ENCODE results near the gene AIF1.

AIF1 gene

DNA sequence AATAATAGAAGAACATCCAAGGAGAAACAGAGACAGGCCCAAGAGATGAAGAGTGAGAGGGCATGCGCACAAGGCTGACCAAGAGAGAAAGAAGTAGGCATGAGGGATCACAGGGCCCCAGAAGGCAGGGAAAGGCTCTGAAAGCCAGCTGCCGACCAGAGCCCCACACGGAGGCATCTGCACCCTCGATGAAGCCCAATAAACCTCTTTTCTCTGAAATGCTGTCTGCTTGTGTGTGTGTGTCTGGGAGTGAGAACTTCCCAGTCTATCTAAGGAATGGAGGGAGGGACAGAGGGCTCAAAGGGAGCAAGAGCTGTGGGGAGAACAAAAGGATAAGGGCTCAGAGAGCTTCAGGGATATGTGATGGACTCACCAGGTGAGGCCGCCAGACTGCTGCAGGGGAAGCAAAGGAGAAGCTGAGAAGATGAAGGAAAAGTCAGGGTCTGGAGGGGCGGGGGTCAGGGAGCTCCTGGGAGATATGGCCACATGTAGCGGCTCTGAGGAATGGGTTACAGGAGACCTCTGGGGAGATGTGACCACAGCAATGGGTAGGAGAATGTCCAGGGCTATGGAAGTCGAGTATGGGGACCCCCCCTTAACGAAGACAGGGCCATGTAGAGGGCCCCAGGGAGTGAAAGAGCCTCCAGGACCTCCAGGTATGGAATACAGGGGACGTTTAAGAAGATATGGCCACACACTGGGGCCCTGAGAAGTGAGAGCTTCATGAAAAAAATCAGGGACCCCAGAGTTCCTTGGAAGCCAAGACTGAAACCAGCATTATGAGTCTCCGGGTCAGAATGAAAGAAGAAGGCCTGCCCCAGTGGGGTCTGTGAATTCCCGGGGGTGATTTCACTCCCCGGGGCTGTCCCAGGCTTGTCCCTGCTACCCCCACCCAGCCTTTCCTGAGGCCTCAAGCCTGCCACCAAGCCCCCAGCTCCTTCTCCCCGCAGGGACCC lies 40.6 kb upstream of the AIF1 start:
- Histone ChIP-seq H3K4ac (ENCODE audit: low read length) (no peak overlapping the region), H3K9ac (ENCODE audit: low read depth, low read length, poor library complexity) (no peak overlapping the region), H3K4me2 (ENCODE audit: insufficient read depth, low read length, poor library complexity, severe bottlenecking) (no peak overlapping the region), H3K4me3 (ENCODE audit: low read length in 2 of 2) (no peak overlapping the region), H3K18ac (ENCODE audit: low read length) (no peak overlapping the region), H3K9me3 (replicated peaks in 1 of 2; ENCODE audit: control insufficient read depth in 2 of 2, insufficient read depth in 1 of 2, low read depth in 1 of 2, low read length in 2 of 2) (no peaks in the 10 kb centered on the region), H3K27ac (replicated peaks; ENCODE audit: low read length) (no peak overlapping the region), H3K14ac (ENCODE audit: low read length) (no peak overlapping the region), H3K36me3 (replicated peaks in 1 of 2; ENCODE audit: control insufficient read depth in 2 of 2, insufficient read depth in 2 of 2, low read length in 2 of 2) (no peaks in the 10 kb centered on the region), H2AK5ac (ENCODE audit: low read depth, low read length) (peak overlapping the region; percentile 19), H3K23ac (ENCODE audit: low read depth, low read length, poor library complexity) (no peak overlapping the region), H3K4me1 (ENCODE audit: control insufficient read depth in 2 of 2, insufficient read depth in 1 of 2, low read depth in 1 of 2, low read length in 2 of 2) (peaks cover 0 to 2% of the 10 kb centered on the region in 2 donors), H2BK12ac (ENCODE audit: low read length) (no peak overlapping the region), H2BK5ac (ENCODE audit: low read length) (no peak overlapping the region), H4K8ac (ENCODE audit: low read depth, low read length) (no peak overlapping the region), H2AFZ (ENCODE audit: low read length) (no peak overlapping the region), H4K91ac (ENCODE audit: low read depth, low read length, poor library complexity) (no peak overlapping the region), H2BK120ac (ENCODE audit: low read depth, low read length) (no peak overlapping the region), H3K79me1 (ENCODE audit: low read depth, low read length) (no peaks in the 10 kb centered on the region), H2BK15ac (ENCODE audit: low read length) (no peak overlapping the region), H3K27me3 (ENCODE audit: control insufficient read depth in 3 of 3, insufficient read depth in 3 of 3, low read depth in 1 of 3, low read length in 3 of 3) (peaks cover 0 to 40% (median 0%) of the 10 kb centered on the region in 3 experiments)
- WGBS, 2 donors (ENCODE audit: extremely low coverage in 2 of 2, insufficient read length in 2 of 2, insufficient replicate concordance in 1 of 2) = no CpG with 5 or more reads among the region's 14 CpGs
- DNase-seq (ENCODE audit: low spot score) = no peak

DNA sequence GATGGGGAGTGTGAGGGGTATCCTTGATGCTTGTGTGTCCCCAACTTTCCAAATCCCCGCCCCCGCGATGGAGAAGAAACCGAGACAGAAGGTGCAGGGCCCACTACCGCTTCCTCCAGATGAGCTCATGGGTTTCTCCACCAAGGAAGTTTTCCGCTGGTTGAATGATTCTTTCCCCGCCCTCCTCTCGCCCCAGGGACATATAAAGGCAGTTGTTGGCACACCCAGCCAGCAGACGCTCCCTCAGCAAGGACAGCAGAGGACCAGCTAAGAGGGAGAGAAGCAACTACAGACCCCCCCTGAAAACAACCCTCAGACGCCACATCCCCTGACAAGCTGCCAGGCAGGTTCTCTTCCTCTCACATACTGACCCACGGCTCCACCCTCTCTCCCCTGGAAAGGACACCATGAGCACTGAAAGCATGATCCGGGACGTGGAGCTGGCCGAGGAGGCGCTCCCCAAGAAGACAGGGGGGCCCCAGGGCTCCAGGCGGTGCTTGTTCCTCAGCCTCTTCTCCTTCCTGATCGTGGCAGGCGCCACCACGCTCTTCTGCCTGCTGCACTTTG lies 39.6 kb upstream of the AIF1 start, which contains the start of gene TNF:
TNF (plus strand) TSS at position 231 of the 567 bp plus-strand sequence; CDS start at position 408, 177 bp downstream.
- Histone ChIP-seq H2BK120ac (ENCODE audit: low read depth, low read length) (no peak within 1 kb of the TSS), H3K27me3 (ENCODE audit: control insufficient read depth in 3 of 3, insufficient read depth in 3 of 3, low read depth in 1 of 3, low read length in 3 of 3) (peaks cover 0 to 50% (median under 1%) of the 10 kb centered on the region in 3 experiments), H3K18ac (ENCODE audit: low read length) (no peak within 1 kb of the TSS), H3K23ac (ENCODE audit: low read depth, low read length, poor library complexity) (no peak within 1 kb of the TSS), H3K27ac (replicated peaks; ENCODE audit: low read length) (no peak within 1 kb of the TSS), H3K4me2 (ENCODE audit: insufficient read depth, low read length, poor library complexity, severe bottlenecking) (no peak within 1 kb of the TSS), H3K9me3 (replicated peaks in 1 of 2; ENCODE audit: control insufficient read depth in 2 of 2, insufficient read depth in 1 of 2, low read depth in 1 of 2, low read length in 2 of 2) (no peaks in the 10 kb centered on the region), H4K91ac (ENCODE audit: low read depth, low read length, poor library complexity) (no peak within 1 kb of the TSS), H3K36me3 (replicated peaks in 1 of 2; ENCODE audit: control insufficient read depth in 2 of 2, insufficient read depth in 2 of 2, low read length in 2 of 2) (no peaks in the 10 kb centered on the region), H3K4me3 (ENCODE audit: low read length in 2 of 2) (no peak within 1 kb of the TSS), H2BK5ac (ENCODE audit: low read length) (no peak within 1 kb of the TSS), H2AK5ac (ENCODE audit: low read depth, low read length) (peak within 1 kb of the TSS; percentile 19), H3K14ac (ENCODE audit: low read length) (no peak within 1 kb of the TSS), H3K4ac (ENCODE audit: low read length) (no peak within 1 kb of the TSS), H2BK12ac (ENCODE audit: low read length) (no peak within 1 kb of the TSS), H3K4me1 (ENCODE audit: control insufficient read depth in 2 of 2, insufficient read depth in 1 of 2, low read depth in 1 of 2, low read length in 2 of 2) (peaks cover 0 to 4% of the 10 kb centered on the region in 2 donors), H2BK15ac (ENCODE audit: low read length) (no peak within 1 kb of the TSS), H4K8ac (ENCODE audit: low read depth, low read length) (no peak within 1 kb of the TSS), H2AFZ (ENCODE audit: low read length) (no peak within 1 kb of the TSS), H3K9ac (ENCODE audit: low read depth, low read length, poor library complexity) (no peak within 1 kb of the TSS), H3K79me1 (ENCODE audit: low read depth, low read length) (no peaks in the 10 kb centered on the region)
- DNase-seq (ENCODE audit: low spot score) = no peak
- WGBS, 2 donors (ENCODE audit: extremely low coverage in 2 of 2, insufficient read length in 2 of 2, insufficient replicate concordance in 1 of 2) = no CpG with 5 or more reads among the region's 19 CpGs

DNA sequence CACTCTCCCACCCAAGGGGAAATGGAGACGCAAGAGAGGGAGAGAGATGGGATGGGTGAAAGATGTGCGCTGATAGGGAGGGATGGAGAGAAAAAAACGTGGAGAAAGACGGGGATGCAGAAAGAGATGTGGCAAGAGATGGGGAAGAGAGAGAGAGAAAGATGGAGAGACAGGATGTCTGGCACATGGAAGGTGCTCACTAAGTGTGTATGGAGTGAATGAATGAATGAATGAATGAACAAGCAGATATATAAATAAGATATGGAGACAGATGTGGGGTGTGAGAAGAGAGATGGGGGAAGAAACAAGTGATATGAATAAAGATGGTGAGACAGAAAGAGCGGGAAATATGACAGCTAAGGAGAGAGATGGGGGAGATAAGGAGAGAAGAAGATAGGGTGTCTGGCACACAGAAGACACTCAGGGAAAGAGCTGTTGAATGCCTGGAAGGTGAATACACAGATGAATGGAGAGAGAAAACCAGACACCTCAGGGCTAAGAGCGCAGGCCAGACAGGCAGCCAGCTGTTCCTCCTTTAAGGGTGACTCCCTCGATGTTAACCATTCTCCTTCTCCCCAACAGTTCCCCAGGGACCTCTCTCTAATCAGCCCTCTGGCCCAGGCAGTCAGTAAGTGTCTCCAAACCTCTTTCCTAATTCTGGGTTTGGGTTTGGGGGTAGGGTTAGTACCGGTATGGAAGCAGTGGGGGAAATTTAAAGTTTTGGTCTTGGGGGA lies 38.9 kb upstream of the AIF1 start:
- H3K9ac ChIP-seq (ENCODE audit: low read depth, low read length, poor library complexity) = no peak overlapping the region
- no peak overlapping the region for H2BK12ac ChIP-seq (ENCODE audit: low read length)
- no peak overlapping the region for H3K4me2 ChIP-seq (ENCODE audit: insufficient read depth, low read length, poor library complexity, severe bottlenecking)
- no peaks in the 10 kb centered on the region for H3K79me1 ChIP-seq (ENCODE audit: low read depth, low read length)
- H2AFZ ChIP-seq (ENCODE audit: low read length) = no peak overlapping the region
- H2BK120ac ChIP-seq (ENCODE audit: low read depth, low read length) = no peak overlapping the region
- H4K8ac ChIP-seq (ENCODE audit: low read depth, low read length) = no peak overlapping the region
- H4K91ac ChIP-seq (ENCODE audit: low read depth, low read length, poor library complexity) = no peak overlapping the region
- H2BK5ac ChIP-seq (ENCODE audit: low read length) = no peak overlapping the region
- H3K4me3 ChIP-seq (ENCODE audit: low read length in 2 of 2) = no peak overlapping the region
- DNase-seq (ENCODE audit: low spot score) = no peak
- H2AK5ac ChIP-seq (ENCODE audit: low read depth, low read length) = no peak overlapping the region
- H3K23ac ChIP-seq (ENCODE audit: low read depth, low read length, poor library complexity) = no peak overlapping the region
- no peak overlapping the region for H3K4ac ChIP-seq (ENCODE audit: low read length)
- H3K27ac ChIP-seq (replicated peaks; ENCODE audit: low read length) = no peak overlapping the region
- 100% methylated on average over 5 of the region's 8 CpGs; no CpG with 5 or more reads in 1 of the 2 donors for WGBS, 2 donors (ENCODE audit: extremely low coverage in 2 of 2, insufficient read length in 2 of 2, insufficient replicate concordance in 1 of 2)
- no peaks in the 10 kb centered on the region for H3K9me3 ChIP-seq (replicated peaks in 1 of 2; ENCODE audit: control insufficient read depth in 2 of 2, insufficient read depth in 1 of 2, low read depth in 1 of 2, low read length in 2 of 2)
- H3K36me3 ChIP-seq (replicated peaks in 1 of 2; ENCODE audit: control insufficient read depth in 2 of 2, insufficient read depth in 2 of 2, low read length in 2 of 2) = no peaks in the 10 kb centered on the region
- no peak overlapping the region for H3K18ac ChIP-seq (ENCODE audit: low read length)
- H2BK15ac ChIP-seq (ENCODE audit: low read length) = no peak overlapping the region
- H3K14ac ChIP-seq (ENCODE audit: low read length) = no peak overlapping the region
- H3K27me3 ChIP-seq (ENCODE audit: control insufficient read depth in 3 of 3, insufficient read depth in 3 of 3, low read depth in 1 of 3, low read length in 3 of 3) = peaks cover 0 to 52% (median 3%) of the 10 kb centered on the region in 3 experiments
- H3K4me1 ChIP-seq (ENCODE audit: control insufficient read depth in 2 of 2, insufficient read depth in 1 of 2, low read depth in 1 of 2, low read length in 2 of 2) = peaks cover 2 to 7% of the 10 kb centered on the region in 2 donors
